GM19023 (cell line): ENCODE results near the gene BCL2L13.

ENCODE experiments used
- ATAC-seq: cut with Tn5 transposase; IDR thresholded peaks from one replicate; pipeline ENCODE4 v1.9.1; 2021; ENCODE audit warnings: mild to moderate bottlenecking, moderate library complexity; ENCODE audit not compliant: unreplicated experiment

BCL2L13 gene

DNA sequence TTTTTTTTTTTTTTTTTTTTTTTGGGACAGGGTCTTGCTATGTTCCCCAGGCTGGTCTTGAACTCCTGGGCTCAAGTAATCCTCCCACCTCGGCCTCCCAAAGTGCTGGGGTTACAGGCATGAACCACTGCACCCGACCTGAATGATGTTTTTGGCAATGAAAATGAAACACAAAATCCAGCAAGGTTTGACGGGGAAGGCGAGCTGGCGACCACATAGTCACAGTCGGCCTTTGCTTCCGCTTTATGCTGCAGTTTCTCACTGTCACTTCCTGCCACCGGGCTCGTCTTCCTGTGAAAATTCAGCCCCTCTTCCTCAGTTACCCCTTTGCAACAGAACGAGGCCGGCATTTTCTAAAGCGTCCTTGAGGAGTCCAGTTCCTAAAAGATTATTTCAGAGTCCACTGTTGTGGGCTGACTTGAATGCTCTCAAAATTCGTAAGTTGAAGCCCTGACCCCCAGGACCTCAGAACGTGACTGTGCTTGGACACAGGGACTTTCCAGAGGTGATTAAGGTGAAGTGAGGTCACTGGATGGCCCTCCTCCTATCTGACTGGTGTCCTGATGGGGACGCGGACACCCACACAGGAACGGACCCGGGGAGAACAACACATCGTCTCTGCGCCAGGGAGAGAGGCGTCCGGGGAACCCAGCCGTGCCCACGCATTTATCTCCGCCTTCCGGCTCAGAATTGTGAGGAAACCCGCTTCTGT lies 138.6 kb downstream of the BCL2L13 start:
- ATAC-seq, result peak; percentile 24

DNA sequence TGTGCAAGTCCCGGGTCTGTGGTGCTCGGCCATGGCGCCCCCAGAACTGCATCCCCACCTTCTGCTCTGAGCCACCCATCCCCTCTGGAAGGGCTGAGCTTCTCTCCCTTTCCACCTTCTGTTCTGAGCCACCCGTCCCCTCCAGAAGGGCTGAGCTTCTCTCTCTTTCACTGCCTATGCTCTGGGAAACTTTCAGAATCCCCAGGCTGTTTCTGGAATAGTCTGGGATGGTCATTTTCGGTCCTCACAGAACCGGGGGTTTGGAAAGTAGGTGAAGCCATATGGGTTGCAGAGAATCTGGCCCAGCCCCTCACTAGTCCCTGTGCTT lies 139.1 kb downstream of the BCL2L13 start:
- ATAC-seq, result no peak

DNA sequence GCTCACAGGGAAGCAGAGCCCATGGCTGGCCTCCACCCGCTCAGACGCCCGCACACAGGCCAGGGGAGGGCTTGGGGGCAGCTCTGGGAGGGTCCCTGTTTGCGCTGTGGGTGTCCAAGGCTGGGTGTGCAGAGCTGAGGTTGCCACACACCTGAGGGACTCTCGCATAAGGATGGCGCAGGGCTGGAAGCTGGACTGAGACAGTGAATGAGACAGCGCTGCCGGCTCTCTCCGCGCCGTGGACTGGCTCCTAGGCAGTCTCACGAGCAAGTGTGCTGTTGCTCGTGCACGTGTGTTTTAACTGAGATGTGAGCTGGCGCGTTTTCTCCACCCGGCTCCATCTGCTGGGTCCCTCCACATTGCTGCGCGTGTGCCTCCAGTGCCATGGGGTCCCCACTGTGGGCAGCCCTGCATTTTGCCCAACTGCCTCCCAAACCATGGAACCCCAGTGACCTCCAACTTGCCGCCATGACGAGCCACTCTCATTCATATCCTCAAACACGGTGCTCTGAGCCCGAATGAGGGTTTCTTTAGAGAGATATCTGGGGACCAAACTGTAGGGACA lies 139.9 kb downstream of the BCL2L13 start:
- no peak for ATAC-seq

DNA sequence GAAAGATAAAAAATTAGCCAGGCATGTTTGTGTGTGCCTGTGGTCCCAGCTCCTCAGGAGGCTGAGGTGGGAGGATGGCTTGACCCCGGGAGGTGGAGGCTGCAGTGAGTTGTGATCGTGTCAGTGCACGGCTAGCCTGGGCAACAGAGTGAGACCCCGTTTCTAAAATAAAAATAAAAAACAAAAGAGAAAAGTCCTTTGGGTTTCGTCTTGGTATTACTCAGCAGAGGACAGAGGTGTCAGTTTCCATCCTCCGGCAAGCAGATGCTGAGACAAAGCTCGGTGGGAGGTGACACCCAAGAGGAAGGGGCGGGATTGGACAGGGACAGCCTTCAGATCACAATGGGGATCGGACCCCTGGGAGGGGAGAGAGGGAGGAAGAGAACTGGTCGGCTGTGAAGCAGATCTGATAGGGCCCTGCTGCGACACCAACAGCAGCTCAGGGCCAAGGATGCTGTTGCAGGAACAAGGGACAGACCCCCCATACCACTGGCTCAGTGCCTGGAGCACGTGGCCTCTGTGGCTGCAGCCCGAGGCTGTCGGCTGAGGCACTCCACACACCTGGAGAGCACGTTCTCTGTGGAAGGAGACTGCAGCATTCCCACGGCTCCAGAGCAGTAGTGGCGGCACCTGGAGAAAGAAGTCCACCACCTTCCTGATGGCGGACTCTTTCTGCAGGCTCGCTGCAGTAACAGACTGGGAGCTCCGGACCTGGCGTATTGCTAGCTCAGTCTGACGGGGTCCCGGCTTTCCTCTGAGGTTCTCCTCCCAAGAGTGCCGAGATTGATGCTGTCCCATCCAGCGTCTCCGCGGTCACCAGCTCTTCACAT lies 140.9 kb downstream of the BCL2L13 start:
- ATAC-seq, result no peak

DNA sequence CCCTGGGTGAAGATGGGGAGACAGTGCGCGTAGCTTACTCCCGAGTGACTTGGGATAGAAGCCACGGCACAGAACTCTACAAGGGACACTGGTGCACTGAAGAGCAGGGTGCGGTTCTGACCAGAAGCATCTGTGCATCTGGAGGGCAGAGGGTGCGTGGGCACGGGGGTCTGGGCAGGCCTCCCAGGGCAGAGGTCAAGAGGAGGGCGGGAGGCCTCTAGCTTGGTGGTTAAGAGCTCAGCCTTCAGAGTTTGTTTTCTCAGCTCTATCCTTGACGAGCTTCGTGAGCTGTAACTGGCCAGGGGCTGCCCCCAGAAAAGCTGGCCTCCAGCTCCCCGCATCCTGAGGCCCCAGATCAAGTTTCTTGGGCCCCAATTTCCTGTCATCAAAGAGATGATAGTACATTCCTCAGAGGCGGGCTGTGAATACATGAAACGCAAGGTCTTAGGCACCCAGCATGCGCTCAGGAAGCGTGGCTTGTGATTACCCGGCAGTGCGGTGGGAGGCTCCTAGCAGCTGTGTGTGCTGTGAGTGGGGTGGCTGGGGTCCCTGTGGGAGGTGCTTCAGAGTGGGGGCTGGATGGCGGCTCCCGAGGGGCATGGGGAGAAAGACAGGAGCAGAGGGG lies 141.7 kb downstream of the BCL2L13 start:
- ATAC-seq, result no peak
